ENCODE measurements around the gene PSMD13. TPM values are rescaled to one million over a fixed set of nuclear protein-coding genes. Genes with fewer than 3 reads are reported as not detected.
"Not testable (repeated sequence)": the region's sequence is repeated elsewhere in the genome, so short reads cannot be mapped to it uniquely, and the experiment has no call there.

Gene PSMD13
- total RNA-seq, 1 experiment from 2014 or later, result 179 TPM

- Histone ChIP-seq H3K27ac (ENCODE audit: low read depth, low read length) (no peak overlapping the region), H3K79me2 (ENCODE audit: insufficient read depth, low read length) (no peaks in the 10 kb centered on the region), H3K4me2 (ENCODE audit: low read length) (no peak overlapping the region), H4K20me1 (ENCODE audit: insufficient read depth) (no peaks in the 10 kb centered on the region), H3K9me3 (ENCODE audit: control insufficient read depth in 1 of 2, insufficient read depth in 1 of 2, low read depth in 1 of 2, low read length in 2 of 2) (no peaks in the 10 kb centered on the region), H3K4me3 (replicated peaks in 1 of 2; ENCODE audit: low read depth in 1 of 2, low read length in 2 of 2) (no peak overlapping the region), H3K9ac (ENCODE audit: low read length) (no peak overlapping the region), H2AFZ (ENCODE audit: low read depth, low read length, poor library complexity, severe bottlenecking) (no peak overlapping the region), H3K27me3 (ENCODE audit: insufficient read depth, low read length) (no peaks in the 10 kb centered on the region), H3K36me3 (ENCODE audit: control insufficient read depth in 1 of 2, insufficient read depth in 2 of 2, low read length in 2 of 2) (peaks cover 5 to 7% of the 10 kb centered on the region in 2 experiments; a peak in 2 of 4 replicates), H3K4me1 (ENCODE audit: control insufficient read depth in 1 of 2, insufficient read depth in 2 of 2, low read length in 2 of 2) (peaks cover 0 to 8% of the 10 kb centered on the region in 2 experiments; a peak in 2 of 4 replicates), H3K9me2 (ENCODE audit: insufficient read depth) (no peaks in the 10 kb centered on the region)
- no peak for ATAC-seq
- intact Hi-C loops (cut with micrococcal nuclease), result no loop called here
- TF ChIP-seq EZH2phosphoT487 (IDR thresholded peaks at IDR 0.05; ENCODE audit: borderline replicate concordance), result no peak
- no peak for TF ChIP-seq ATF3 (IDR thresholded peaks at IDR 0.05)
- no peak for TF ChIP-seq ZBTB33 (IDR thresholded peaks at IDR 0.05; ENCODE audit: extremely low read depth, insufficient replicate concordance, low read length)
- TF ChIP-seq REST (IDR thresholded peaks at IDR 0.05; ENCODE audit: low read depth), result no peak
- TF ChIP-seq POLR2A (IDR thresholded peaks at IDR 0.05; ENCODE audit: borderline replicate concordance, extremely low read depth, insufficient read depth, insufficient read length), result no peak
- no peak for TF ChIP-seq SP1 (IDR thresholded peaks at IDR 0.05; ENCODE audit: low read depth)
- no peak for TF ChIP-seq JUND (IDR thresholded peaks at IDR 0.05)
- TF ChIP-seq CTCF (IDR thresholded peaks at IDR 0.05 in 2 of 3, conservative IDR thresholded peaks at IDR 0.05 in 1 of 3; ENCODE audit: borderline replicate concordance in 1 of 3, insufficient read depth in 1 of 3, low read depth in 2 of 3, low read length in 2 of 3), result no peak
- TF ChIP-seq CBX3 (IDR thresholded peaks at IDR 0.05; ENCODE audit: low read depth), result no peak
- no peak for TF ChIP-seq CEBPB (IDR thresholded peaks at IDR 0.05; ENCODE audit: low read depth)
- TF ChIP-seq FOSL1 (IDR thresholded peaks at IDR 0.05; ENCODE audit: low read depth), result no peak
- no peak for TF ChIP-seq POLR2AphosphoS5 (IDR thresholded peaks at IDR 0.05; ENCODE audit: low read depth, low read length)
- POLR2A ChIA-PET, result no interaction called here
- BruUV-seq (replicated peaks), result no TSS peak
- RAD21 ChIA-PET (ENCODE audit: low non-redundant PET in 1 of 2, low total read pairs in 2 of 2, uncharacterized antibody in 2 of 2, unreplicated experiment in 2 of 2), result no interaction called here
- DNase-seq (ENCODE audit: low read depth, low spot score), result no peak
- CTCF ChIA-PET, result no interaction called here
These were observed 17.8 kb upstream of the PSMD13 start for GRCh38 chr11:218815-219593.

GRCh38 chr11:220641-221215 lies 16.0 kb upstream of the PSMD13 start:
- H3K36me3 ChIP-seq (ENCODE audit: control insufficient read depth in 1 of 2, insufficient read depth in 2 of 2, low read length in 2 of 2); H3K4me3 ChIP-seq (replicated peaks in 1 of 2; ENCODE audit: low read depth in 1 of 2, low read length in 2 of 2); H3K9me3 ChIP-seq (ENCODE audit: control insufficient read depth in 1 of 2, insufficient read depth in 1 of 2, low read depth in 1 of 2, low read length in 2 of 2); ATAC-seq; H3K27me3 ChIP-seq (ENCODE audit: insufficient read depth, low read length); H3K9ac ChIP-seq (ENCODE audit: low read length); H4K20me1 ChIP-seq (ENCODE audit: insufficient read depth); CTCF ChIA-PET; H3K9me2 ChIP-seq (ENCODE audit: insufficient read depth); BruUV-seq (replicated peaks); POLR2A ChIA-PET; H3K27ac ChIP-seq (ENCODE audit: low read depth, low read length); H3K79me2 ChIP-seq (ENCODE audit: insufficient read depth, low read length); H2AFZ ChIP-seq (ENCODE audit: low read depth, low read length, poor library complexity, severe bottlenecking); H3K4me2 ChIP-seq (ENCODE audit: low read length); DNase-seq (ENCODE audit: low read depth, low spot score); intact Hi-C loops (cut with micrococcal nuclease); H3K4me1 ChIP-seq (ENCODE audit: control insufficient read depth in 1 of 2, insufficient read depth in 2 of 2, low read length in 2 of 2); RAD21 ChIA-PET (ENCODE audit: low non-redundant PET in 1 of 2, low total read pairs in 2 of 2, uncharacterized antibody in 2 of 2, unreplicated experiment in 2 of 2): not testable (repeated sequence)

All from HCT116 (cell line).